Measurements from ENCODE around the gene BET1.
"Not testable (repeated sequence)": the region's sequence is repeated elsewhere in the genome, so short reads cannot be mapped to it uniquely, and the experiment has no call there.

Gene BET1

GRCh38 chr7:94031865-94032264 lies 27.7 kb upstream of the BET1 start:
- Mint-ChIP-seq H3K27ac (no peak overlapping the region), H3K36me3 (no peaks in the 10 kb centered on the region), H3K27me3 (no peaks in the 10 kb centered on the region), H3K4me1 (no peaks in the 10 kb centered on the region), H3K9me3 (no peaks in the 10 kb centered on the region), H3K4me3 (no peak overlapping the region)
- DNase-seq: no peak
- CTCF ChIA-PET: no interaction called here

- no peaks in the 10 kb centered on the region for H3K4me1 Mint-ChIP-seq
- H3K9me3 Mint-ChIP-seq: no peaks in the 10 kb centered on the region
- no peak overlapping the region for H3K4me3 Mint-ChIP-seq
- no peaks in the 10 kb centered on the region for H3K27me3 Mint-ChIP-seq
- H3K27ac Mint-ChIP-seq: no peak overlapping the region
- no peak for DNase-seq
- H3K36me3 Mint-ChIP-seq: no peaks in the 10 kb centered on the region
- CTCF ChIA-PET: no interaction called here
Measured at GRCh38 chr7:94030634-94031033, 26.5 kb upstream of the BET1 start.

- Mint-ChIP-seq H3K27me3 (no peaks in the 10 kb centered on the region), H3K27ac (no peak overlapping the region), H3K36me3 (no peaks in the 10 kb centered on the region), H3K4me1 (no peaks in the 10 kb centered on the region), H3K4me3 (no peak overlapping the region), H3K9me3 (no peaks in the 10 kb centered on the region)
- no peak for DNase-seq
- CTCF ChIA-PET: no interaction called here
Measured at GRCh38 chr7:94029976-94030375, 25.8 kb upstream of the BET1 start.

- H3K4me1 Mint-ChIP-seq: no peaks in the 10 kb centered on the region
- no peaks in the 10 kb centered on the region for H3K27me3 Mint-ChIP-seq
- no peak overlapping the region for H3K4me3 Mint-ChIP-seq
Measured at GRCh38 chr7:94028768-94029167, 24.6 kb upstream of the BET1 start.

GRCh38 chr7:94026619-94027018 lies 22.5 kb upstream of the BET1 start:
- DNase-seq, H3K36me3 Mint-ChIP-seq, CTCF ChIA-PET, H3K4me1 Mint-ChIP-seq, H3K27ac Mint-ChIP-seq, H3K27me3 Mint-ChIP-seq, H3K4me3 Mint-ChIP-seq, H3K9me3 Mint-ChIP-seq: not testable (repeated sequence)

More at GRCh38 chr7:94028768-94029167, 24.6 kb upstream of the BET1 start:
- CTCF ChIA-PET: no interaction called here
- Mint-ChIP-seq H3K36me3 (no peaks in the 10 kb centered on the region), H3K9me3 (no peaks in the 10 kb centered on the region), H3K27ac (no peak overlapping the region)
- no peak for DNase-seq

GRCh38 chr7:94022550-94022949 lies 18.4 kb upstream of the BET1 start:
- no peak overlapping the region for H3K27ac Mint-ChIP-seq
- DNase-seq: no peak
- CTCF ChIA-PET: no interaction called here
- H3K9me3 Mint-ChIP-seq: no peaks in the 10 kb centered on the region
- H3K36me3 Mint-ChIP-seq: no peaks in the 10 kb centered on the region
- H3K4me3 Mint-ChIP-seq: no peak overlapping the region
- no peaks in the 10 kb centered on the region for H3K4me1 Mint-ChIP-seq
- no peaks in the 10 kb centered on the region for H3K27me3 Mint-ChIP-seq

GRCh38 chr7:94016786-94017185 lies 12.6 kb upstream of the BET1 start:
- DNase-seq: no peak
- Mint-ChIP-seq H3K27ac (no peak overlapping the region), H3K4me3 (no peak overlapping the region), H3K27me3 (no peaks in the 10 kb centered on the region), H3K36me3 (no peaks in the 10 kb centered on the region), H3K9me3 (no peaks in the 10 kb centered on the region), H3K4me1 (no peaks in the 10 kb centered on the region)
- CTCF ChIA-PET: no interaction called here

GRCh38 chr7:94015538-94015937 lies 11.4 kb upstream of the BET1 start:
- Mint-ChIP-seq H3K27ac (no peak overlapping the region), H3K4me1 (no peaks in the 10 kb centered on the region), H3K27me3 (no peaks in the 10 kb centered on the region), H3K9me3 (no peaks in the 10 kb centered on the region), H3K4me3 (no peak overlapping the region), H3K36me3 (no peaks in the 10 kb centered on the region)
- CTCF ChIA-PET: no interaction called here
- DNase-seq: no peak

GRCh38 chr7:94012746-94013145 lies 8.6 kb upstream of the BET1 start:
- CTCF ChIA-PET: no interaction called here
- Mint-ChIP-seq H3K36me3 (no peaks in the 10 kb centered on the region), H3K4me1 (no peaks in the 10 kb centered on the region), H3K27ac (no peak overlapping the region), H3K27me3 (no peaks in the 10 kb centered on the region), H3K9me3 (no peaks in the 10 kb centered on the region), H3K4me3 (no peak overlapping the region)
- no peak for DNase-seq

GRCh38 chr7:94011714-94012353 lies 7.7 kb upstream of the BET1 start:
- DNase-seq: no peak
- no peaks in the 10 kb centered on the region for H3K4me1 Mint-ChIP-seq
- H3K27me3 Mint-ChIP-seq: peaks cover 5% of the 10 kb centered on the region
- H3K4me3 Mint-ChIP-seq: no peak overlapping the region
- no peak overlapping the region for H3K27ac Mint-ChIP-seq
- H3K9me3 Mint-ChIP-seq: no peaks in the 10 kb centered on the region
- CTCF ChIA-PET: no interaction called here
- H3K36me3 Mint-ChIP-seq: no peaks in the 10 kb centered on the region

- Mint-ChIP-seq H3K27me3 (peaks cover 20% of the 10 kb centered on the region), H3K4me3 (no peak overlapping the region), H3K4me1 (peaks cover 13% of the 10 kb centered on the region), H3K27ac (no peak overlapping the region), H3K9me3 (no peaks in the 10 kb centered on the region), H3K36me3 (no peaks in the 10 kb centered on the region)
- DNase-seq: no peak
- CTCF ChIA-PET: no interaction called here
Measured at GRCh38 chr7:94008537-94008936, 4.4 kb upstream of the BET1 start.

GRCh38 chr7:94005753-94006152 lies 1.6 kb upstream of the BET1 start:
- DNase-seq: no peak
- Mint-ChIP-seq H3K27ac (no peak overlapping the region), H3K36me3 (no peaks in the 10 kb centered on the region), H3K4me1 (peaks cover 34% of the 10 kb centered on the region), H3K27me3 (peaks cover 20% of the 10 kb centered on the region), H3K4me3 (no peak overlapping the region), H3K9me3 (no peaks in the 10 kb centered on the region)
- CTCF ChIA-PET: no interaction called here

GRCh38 chr7:94003446-94004023 lies 620 bp downstream of the BET1 start:
- H3K9me3 Mint-ChIP-seq: no peaks in the 10 kb centered on the region
- H3K4me1 Mint-ChIP-seq: peaks cover 34% of the 10 kb centered on the region
- H3K36me3 Mint-ChIP-seq: no peaks in the 10 kb centered on the region
- CTCF ChIA-PET: no interaction called here
- DNase-seq: peak; percentile 28
- H3K27ac Mint-ChIP-seq: peak overlapping the region; percentile 93
- peaks cover 20% of the 10 kb centered on the region for H3K27me3 Mint-ChIP-seq
- peak overlapping the region; percentile 96 for H3K4me3 Mint-ChIP-seq

- no peaks in the 10 kb centered on the region for H3K9me3 Mint-ChIP-seq
- DNase-seq: no peak
- peaks cover 37% of the 10 kb centered on the region for H3K4me1 Mint-ChIP-seq
- no peak overlapping the region for H3K27ac Mint-ChIP-seq
- CTCF ChIA-PET: no interaction called here
- H3K36me3 Mint-ChIP-seq: peaks cover 6% of the 10 kb centered on the region
- peaks cover 14% of the 10 kb centered on the region for H3K27me3 Mint-ChIP-seq
- H3K4me3 Mint-ChIP-seq: no peak overlapping the region
Measured at GRCh38 chr7:94001396-94001795, 2.8 kb downstream of the BET1 start.

- Mint-ChIP-seq H3K9me3 (no peaks in the 10 kb centered on the region), H3K4me3 (no peak overlapping the region), H3K36me3 (peaks cover 14% of the 10 kb centered on the region), H3K4me1 (peaks cover 18% of the 10 kb centered on the region), H3K27me3 (no peaks in the 10 kb centered on the region), H3K27ac (no peak overlapping the region)
- CTCF ChIA-PET: no interaction called here
- no peak for DNase-seq
Measured at GRCh38 chr7:93997868-93998267, 6.3 kb downstream of the BET1 start.
